Measurements from ENCODE around the gene SPDEF.

Gene SPDEF

GRCh38 chr6:34556031-34556471, at the start of gene SPDEF:
Gene SPDEF, minus strand, starts transcription at chr6:34556329. Its CDS starts 11,874 bp downstream, at chr6:34544455.
- no peak for DNase-seq

DNA sequence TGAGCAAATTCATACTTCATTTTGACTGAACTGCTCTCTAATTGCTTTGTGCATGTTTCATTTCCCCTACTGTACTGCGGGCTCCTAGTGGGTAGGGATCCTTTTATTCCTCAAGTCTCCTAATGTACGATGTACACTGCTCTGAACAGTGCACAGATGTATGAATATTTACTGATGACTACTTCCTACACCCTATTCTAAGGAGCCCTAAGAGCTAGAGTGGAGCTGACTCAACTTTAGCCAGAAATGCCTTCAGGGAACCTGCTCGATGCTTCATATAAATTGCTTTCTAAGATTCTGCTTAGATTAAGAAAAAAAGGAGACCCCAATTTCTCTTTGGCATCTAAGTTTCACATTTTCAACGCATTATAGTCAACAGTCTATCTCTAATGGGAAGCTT, 47.6 kb upstream of the SPDEF start:
- DNase-seq = no peak

DNA sequence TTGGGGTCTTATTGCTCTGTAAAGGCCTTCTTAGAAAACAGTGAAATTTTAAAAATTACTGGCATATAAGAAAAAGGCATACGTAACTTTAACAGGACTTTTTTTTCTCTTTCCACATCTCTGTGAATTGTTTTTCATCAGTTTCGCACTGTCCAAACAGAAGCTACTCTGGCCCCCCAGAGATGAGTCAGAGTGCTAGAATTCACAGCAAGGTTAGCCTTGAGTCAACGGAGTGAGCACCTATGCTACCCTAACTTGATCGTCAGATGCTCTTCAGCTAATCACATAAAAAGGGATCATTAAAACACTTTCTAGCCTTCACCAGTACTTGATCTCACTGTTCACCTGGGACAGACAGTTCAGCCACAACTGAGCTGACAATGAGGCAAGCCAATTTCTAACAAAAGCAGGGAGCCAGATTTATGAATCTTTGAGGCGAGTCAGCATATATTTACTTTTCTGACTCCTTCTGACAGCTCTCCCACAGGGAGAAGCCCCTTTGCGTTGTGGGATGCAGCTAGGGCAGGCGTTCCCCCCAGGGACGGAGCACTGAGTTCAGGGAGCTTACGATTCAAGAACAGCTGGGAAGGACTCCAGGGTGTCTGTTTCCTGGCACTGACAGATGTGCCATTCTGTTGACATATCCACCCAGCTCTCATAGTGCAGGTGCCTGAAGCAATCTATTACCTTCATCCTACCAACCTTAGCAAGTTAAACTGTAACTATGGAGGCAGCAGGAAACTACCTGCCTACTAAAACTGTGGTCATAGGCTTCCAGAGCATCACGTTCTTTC, 46.4 kb upstream of the SPDEF start:
- DNase-seq = no peak

DNA sequence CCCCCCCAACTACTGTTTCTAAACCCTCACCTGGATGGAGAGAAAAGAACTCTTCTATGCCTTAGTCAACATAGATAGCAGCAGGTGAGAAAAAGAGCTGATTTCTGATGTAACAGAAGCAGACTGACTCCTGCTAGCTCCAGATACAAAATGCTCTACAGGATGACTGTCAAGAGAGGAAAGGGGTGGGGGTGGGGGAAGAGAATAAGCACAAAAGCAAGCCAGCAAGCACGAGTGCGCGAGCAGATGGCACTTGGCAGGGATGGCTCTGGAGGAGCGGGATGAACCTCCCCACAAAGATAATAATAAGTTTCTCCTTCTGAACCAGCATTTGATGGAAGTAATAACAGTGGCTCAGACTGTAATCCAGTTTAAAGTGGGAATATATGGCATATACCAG, 45.6 kb upstream of the SPDEF start:
- peak; percentile 38 for DNase-seq

GRCh38 chr6:34600796-34601195, 44.7 kb upstream of the SPDEF start:
- DNase-seq = no peak

DNA sequence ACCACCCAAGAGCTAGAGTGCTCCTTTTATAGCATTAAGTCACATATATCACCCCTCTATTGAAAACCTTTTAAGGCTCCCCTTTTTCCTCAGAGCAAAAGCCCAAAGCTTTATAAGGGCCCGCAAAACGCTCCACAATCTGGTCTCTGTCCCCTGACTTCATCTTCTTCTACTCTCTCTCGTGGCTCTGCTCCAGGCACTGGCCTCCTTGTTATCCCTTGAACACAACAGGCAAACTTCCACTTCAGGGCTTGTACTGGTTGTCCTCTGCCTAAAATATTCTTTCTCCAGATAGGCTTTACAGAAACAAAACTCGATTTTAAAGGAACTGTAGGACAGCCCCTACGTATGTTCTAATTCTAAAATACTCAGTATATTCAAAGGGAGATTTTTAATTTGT, 44.0 kb upstream of the SPDEF start:
- DNase-seq = no peak

- DNase-seq = no peak
Observed at GRCh38 chr6:34598712-34599111, 42.6 kb upstream of the SPDEF start.

GRCh38 chr6:34597605-34598353, 41.6 kb upstream of the SPDEF start:
- DNase-seq = no peak

DNA sequence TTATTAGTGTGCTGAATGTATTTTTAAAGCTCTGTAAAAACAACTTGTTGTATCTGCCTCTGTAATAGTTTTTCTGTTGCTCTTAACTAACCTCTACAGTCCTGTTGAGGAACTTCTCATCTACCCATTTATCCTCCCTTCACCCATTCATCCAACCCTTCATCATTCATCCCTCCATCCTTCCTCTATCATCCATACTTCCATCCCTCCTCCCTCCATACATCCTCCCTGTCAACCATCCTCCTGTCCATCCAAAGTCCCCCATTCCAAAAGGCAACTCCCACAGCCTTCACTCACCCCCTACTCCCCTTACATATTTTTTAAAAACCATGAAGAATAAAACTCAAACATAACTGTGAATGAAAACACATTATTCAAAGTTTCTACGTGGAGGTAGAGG, 40.7 kb upstream of the SPDEF start:
- no peak for DNase-seq

GRCh38 chr6:34595332-34596184, 39.4 kb upstream of the SPDEF start:
- DNase-seq = no peak

GRCh38 chr6:34593701-34594100, 37.6 kb upstream of the SPDEF start:
- no peak for DNase-seq

- DNase-seq = no peak
Observed at GRCh38 chr6:34592208-34592952, 36.3 kb upstream of the SPDEF start.

GRCh38 chr6:34589691-34590090, 33.6 kb upstream of the SPDEF start:
- DNase-seq = no peak

DNA sequence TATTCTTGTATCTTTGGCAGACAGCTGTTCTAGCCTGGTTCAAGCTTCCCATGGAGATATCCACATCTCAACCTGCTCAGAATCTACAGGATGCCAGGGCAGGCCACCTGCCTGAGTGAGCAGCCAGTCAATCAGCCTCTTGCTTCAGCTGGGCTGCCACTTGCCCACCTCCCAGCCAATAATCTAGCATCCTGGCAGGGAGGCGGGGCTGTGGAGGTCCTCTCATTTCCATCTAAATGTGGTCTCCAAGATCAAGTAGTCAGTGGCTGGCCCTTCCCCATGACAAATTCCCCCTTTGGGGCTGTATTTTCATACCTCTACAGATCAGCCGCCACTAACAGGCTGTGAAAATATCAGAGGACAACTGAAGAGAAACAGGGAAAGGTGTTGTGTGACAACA, 33.0 kb upstream of the SPDEF start:
- DNase-seq = no peak

DNA sequence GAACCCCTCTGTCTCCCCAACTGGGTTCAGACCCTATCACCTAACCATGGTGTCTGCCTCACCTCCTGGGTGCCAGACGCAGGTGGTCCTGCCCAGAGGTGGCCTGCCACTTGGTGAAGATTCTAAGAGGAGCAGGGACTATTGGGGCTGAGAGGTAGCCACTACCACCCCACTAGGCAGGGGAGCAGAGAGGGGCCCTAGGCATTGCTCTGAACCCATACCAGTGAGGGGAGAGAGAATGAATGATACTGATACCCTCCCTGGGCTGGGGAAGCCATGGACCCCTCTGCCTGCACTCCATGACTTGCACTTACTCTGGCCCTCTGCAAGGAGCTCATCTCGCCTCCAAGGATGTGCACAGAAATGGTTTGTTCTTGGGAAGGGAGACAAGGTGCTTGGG, 31.7 kb upstream of the SPDEF start:
- DNase-seq = no peak

DNA sequence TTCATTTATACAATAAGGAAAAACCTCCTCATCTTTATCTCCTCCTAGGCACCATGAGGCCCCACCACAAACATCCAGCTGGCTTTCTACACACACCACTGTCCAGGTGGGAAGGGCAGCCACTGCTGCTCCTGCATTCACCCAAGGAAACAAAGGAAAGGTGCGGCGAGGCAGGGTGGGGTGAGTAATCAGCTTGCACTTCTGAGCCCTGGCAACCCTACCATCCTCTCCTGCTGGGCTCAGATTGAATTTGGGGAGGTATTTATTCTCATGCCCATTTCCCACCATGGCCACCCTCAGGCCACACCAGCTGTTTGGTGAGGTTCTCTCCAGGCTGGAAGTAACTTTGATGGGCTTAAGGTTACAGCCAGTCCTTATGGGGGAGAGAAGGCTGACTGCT, 31.2 kb upstream of the SPDEF start:
- DNase-seq = no peak

- no peak for DNase-seq
Observed at GRCh38 chr6:34586327-34587040, 30.4 kb upstream of the SPDEF start.

GRCh38 chr6:34585512-34586061, 29.5 kb upstream of the SPDEF start:
- DNase-seq = no peak

GRCh38 chr6:34585108-34585507, 29.0 kb upstream of the SPDEF start:
- no peak for DNase-seq

- no peak for DNase-seq
Observed at GRCh38 chr6:34584694-34585093, 28.6 kb upstream of the SPDEF start.

DNA sequence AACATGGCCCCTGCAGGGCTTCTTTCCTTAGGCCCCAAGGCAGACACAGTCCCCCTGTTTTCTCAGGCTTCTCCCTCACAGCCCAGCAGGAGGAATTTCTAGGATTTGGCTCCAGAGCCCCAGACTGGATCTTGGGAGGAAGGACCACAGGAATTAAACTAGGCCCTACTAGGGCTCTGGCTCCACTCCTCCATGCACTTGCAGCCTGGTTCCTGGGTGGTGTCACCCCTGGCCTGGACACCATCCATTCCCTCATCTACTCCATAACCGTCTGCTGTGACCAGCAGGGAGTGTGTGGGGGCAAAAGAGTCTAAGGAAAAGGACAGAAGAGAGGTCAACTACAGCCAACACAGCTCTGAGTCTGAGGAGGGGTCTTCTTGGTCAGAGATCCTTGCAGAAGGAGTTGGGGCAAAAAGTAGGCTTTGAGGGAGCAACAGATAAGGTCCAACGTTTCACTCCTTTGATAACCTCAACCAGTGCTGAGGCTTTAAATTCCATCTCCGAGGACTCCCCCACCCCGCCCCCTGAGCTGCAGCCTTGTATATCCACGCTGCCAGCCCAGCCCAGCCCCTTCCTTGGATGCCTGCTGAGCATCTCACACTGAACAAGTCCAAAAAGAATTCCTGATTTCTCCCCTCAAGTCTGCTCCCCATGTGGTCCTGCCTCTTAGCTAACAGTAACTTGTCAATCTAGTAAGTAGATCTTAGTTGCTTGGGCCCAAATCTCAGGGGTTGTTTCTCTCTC, 27.9 kb upstream of the SPDEF start:
- no peak for DNase-seq
